Activated naive CD8-positive, alpha-beta T cell treated with anti-CD3 and anti-CD28 coated beads for 36 hours (primary cell): Measurements from ENCODE around the gene ZNF780A. TPM values are rescaled to one million over a fixed set of nuclear protein-coding genes. Genes with fewer than 3 reads are reported as not detected.
"Not testable (repeated sequence)": the region's sequence is repeated elsewhere in the genome, so short reads cannot be mapped to it uniquely, and the experiment has no call there.

Experiments
- DNase-seq: peaks from one replicate; pipeline ENCODE4 v3.0.0; 2021
- H3K27ac Mint-ChIP-seq: one replicate; pipeline ENCODE4 v1.8.0; 2022; ENCODE audit warnings: mild to moderate bottlenecking, moderate library complexity, mixed read lengths
- H3K27me3 Mint-ChIP-seq: one replicate; pipeline ENCODE4 v1.8.0; 2022; ENCODE audit warnings: mild to moderate bottlenecking, mixed read lengths
- H3K36me3 Mint-ChIP-seq: one replicate; pipeline ENCODE4 v1.8.0; 2021; ENCODE audit warnings: mild to moderate bottlenecking, mixed read lengths
- H3K4me1 Mint-ChIP-seq: one replicate; pipeline ENCODE4 v1.8.0; 2021; ENCODE audit warnings: mixed read lengths
- H3K4me3 Mint-ChIP-seq: one replicate; pipeline ENCODE4 v1.8.0; 2022; ENCODE audit warnings: mild to moderate bottlenecking, moderate library complexity, mixed read lengths
- H3K9me3 Mint-ChIP-seq: one replicate; pipeline ENCODE4 v1.8.0; 2022; ENCODE audit warnings: mixed read lengths
- total RNA-seq, 2 experiments: library from RNA; stranded (reverse); gene quantifications; one replicate each; pipeline ENCODE4 v1.2.3, GENCODE V29; 2021

The ZNF780A gene
- total RNA-seq, 2 experiments from 2014 or later = 12.7 to 16.7 TPM

GRCh38 chr19:40055049-40055448, 35.7 kb downstream of the ZNF780A start:
- peak overlapping the region; percentile 97 for H3K27ac Mint-ChIP-seq
- peaks cover 51% of the 10 kb centered on the region for H3K36me3 Mint-ChIP-seq
- peaks cover 39% of the 10 kb centered on the region for H3K4me1 Mint-ChIP-seq
- H3K27me3 Mint-ChIP-seq = no peaks in the 10 kb centered on the region
- peak overlapping the region; percentile 99 for H3K4me3 Mint-ChIP-seq
- peaks cover 31% of the 10 kb centered on the region for H3K9me3 Mint-ChIP-seq
- DNase-seq = no peak

GRCh38 chr19:40054632-40055031, 36.1 kb downstream of the ZNF780A start:
- Mint-ChIP-seq H3K36me3 (peaks cover 50% of the 10 kb centered on the region), H3K9me3 (peaks cover 27% of the 10 kb centered on the region), H3K27me3 (no peaks in the 10 kb centered on the region), H3K4me1 (peaks cover 39% of the 10 kb centered on the region), H3K4me3 (peak overlapping the region; percentile 99), H3K27ac (no peak overlapping the region)
- no peak for DNase-seq

GRCh38 chr19:40053491-40053890, 37.3 kb downstream of the ZNF780A start:
- H3K4me3 Mint-ChIP-seq = peak overlapping the region; percentile 23
- peaks cover 52% of the 10 kb centered on the region for H3K36me3 Mint-ChIP-seq
- no peak for DNase-seq
- H3K4me1 Mint-ChIP-seq = peaks cover 39% of the 10 kb centered on the region
- H3K27ac Mint-ChIP-seq = no peak overlapping the region
- no peaks in the 10 kb centered on the region for H3K27me3 Mint-ChIP-seq
- peaks cover 21% of the 10 kb centered on the region for H3K9me3 Mint-ChIP-seq

- Mint-ChIP-seq H3K9me3 (peaks cover 48% of the 10 kb centered on the region), H3K36me3 (peaks cover 64% of the 10 kb centered on the region)
- H3K4me1 Mint-ChIP-seq, DNase-seq, H3K27me3 Mint-ChIP-seq, H3K4me3 Mint-ChIP-seq, H3K27ac Mint-ChIP-seq: not testable (repeated sequence)
Measured at GRCh38 chr19:40041718-40042117, 49.0 kb downstream of the ZNF780A start.

GRCh38 chr19:40038047-40038446, 52.7 kb downstream of the ZNF780A start:
- H3K36me3 Mint-ChIP-seq = peaks cover 61% of the 10 kb centered on the region
- not testable (repeated sequence) for DNase-seq, H3K4me3 Mint-ChIP-seq, H3K4me1 Mint-ChIP-seq, H3K27me3 Mint-ChIP-seq, H3K27ac Mint-ChIP-seq
- peaks cover 49% of the 10 kb centered on the region for H3K9me3 Mint-ChIP-seq

GRCh38 chr19:40035996-40036395, 54.7 kb downstream of the ZNF780A start:
- DNase-seq = no peak
- no peaks in the 10 kb centered on the region for H3K4me1 Mint-ChIP-seq
- H3K9me3 Mint-ChIP-seq = peaks cover 51% of the 10 kb centered on the region
- no peak overlapping the region for H3K27ac Mint-ChIP-seq
- H3K4me3 Mint-ChIP-seq = no peak overlapping the region
- H3K36me3 Mint-ChIP-seq = peaks cover 56% of the 10 kb centered on the region
- no peaks in the 10 kb centered on the region for H3K27me3 Mint-ChIP-seq

- H3K36me3 Mint-ChIP-seq = peaks cover 60% of the 10 kb centered on the region
- no peak overlapping the region for H3K27ac Mint-ChIP-seq
- no peaks in the 10 kb centered on the region for H3K4me1 Mint-ChIP-seq
- H3K4me3 Mint-ChIP-seq = no peak overlapping the region
- H3K9me3 Mint-ChIP-seq = peaks cover 59% of the 10 kb centered on the region
- no peak for DNase-seq
- no peaks in the 10 kb centered on the region for H3K27me3 Mint-ChIP-seq
Measured at GRCh38 chr19:40033989-40034560, 56.7 kb downstream of the ZNF780A start.

- Mint-ChIP-seq H3K4me1 (no peaks in the 10 kb centered on the region), H3K4me3 (no peak overlapping the region), H3K36me3 (peaks cover 28% of the 10 kb centered on the region), H3K9me3 (peaks cover 63% of the 10 kb centered on the region), H3K27ac (no peak overlapping the region), H3K27me3 (no peaks in the 10 kb centered on the region)
- DNase-seq = no peak
Measured at GRCh38 chr19:40026597-40026970, 64.2 kb downstream of the ZNF780A start.

GRCh38 chr19:40025938-40026596, 64.7 kb downstream of the ZNF780A start:
- Mint-ChIP-seq H3K27ac (no peak overlapping the region), H3K27me3 (no peaks in the 10 kb centered on the region), H3K36me3 (peaks cover 27% of the 10 kb centered on the region), H3K4me1 (no peaks in the 10 kb centered on the region), H3K9me3 (peaks cover 65% of the 10 kb centered on the region), H3K4me3 (no peak overlapping the region)
- no peak for DNase-seq

- Mint-ChIP-seq H3K27ac (no peak overlapping the region), H3K9me3 (peaks cover 60% of the 10 kb centered on the region), H3K36me3 (peaks cover 22% of the 10 kb centered on the region), H3K27me3 (no peaks in the 10 kb centered on the region), H3K4me1 (no peaks in the 10 kb centered on the region), H3K4me3 (no peak overlapping the region)
- no peak for DNase-seq
Measured at GRCh38 chr19:40023969-40024368, 66.8 kb downstream of the ZNF780A start.

Other genes starting within 250 kb of the ZNF780A start
- 100 to 1,000 TPM; 925 to 936 TPM for gene FBL, start 244.6 kb downstream of the ZNF780A start, total RNA-seq
- gene FCGBP, start 156.3 kb downstream of the ZNF780A start, total RNA-seq = 1 to 10 TPM; 7.0 to 8.0 TPM
- 100 to 1,000 TPM; 169 to 170 TPM for gene PSMC4, start 119.8 kb downstream of the ZNF780A start, total RNA-seq
- gene ZNF546, start 93.9 kb downstream of the ZNF780A start, total RNA-seq = 1 to 10 TPM; 3.7 to 3.8 TPM
- 10 to 100 TPM; 16.1 to 18.6 TPM for gene ZNF780B, start 34.7 kb downstream of the ZNF780A start, total RNA-seq
- gene MAP3K10, start 100.5 kb upstream of the ZNF780A start, total RNA-seq = 1 to 10 TPM; 8.3 to 9.3 TPM
- not detected for gene TTC9B, start 127.4 kb upstream of the ZNF780A start, total RNA-seq
- not detected for gene CCNP, start 135.7 kb upstream of the ZNF780A start, total RNA-seq
- 100 to 1,000 TPM; 139 to 141 TPM for gene AKT2, start 194.4 kb upstream of the ZNF780A start, total RNA-seq